ENCODE data around the gene CFTR.

The CFTR gene

DNA sequence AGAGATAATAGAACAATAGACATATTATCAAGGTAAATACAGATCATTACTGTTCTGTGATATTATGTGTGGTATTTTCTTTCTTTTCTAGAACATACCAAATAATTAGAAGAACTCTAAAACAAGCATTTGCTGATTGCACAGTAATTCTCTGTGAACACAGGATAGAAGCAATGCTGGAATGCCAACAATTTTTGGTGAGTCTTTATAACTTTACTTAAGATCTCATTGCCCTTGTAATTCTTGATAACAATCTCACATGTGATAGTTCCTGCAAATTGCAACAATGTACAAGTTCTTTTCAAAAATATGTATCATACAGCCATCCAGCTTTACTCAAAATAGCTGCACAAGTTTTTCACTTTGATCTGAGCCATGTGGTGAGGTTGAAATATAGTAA lies 185.5 kb downstream of the CFTR start:
- Histone ChIP-seq H3K4me1 (ENCODE audit: control insufficient read depth, insufficient read depth, low read length) (no peaks in the 10 kb centered on the region), H3K27ac (ENCODE audit: extremely low read depth, low read depth, low read length) (no peak overlapping the region), H3K4me3 (ENCODE audit: low read depth, low read length) (no peak overlapping the region), H3K36me3 (ENCODE audit: control insufficient read depth in 2 of 2, insufficient read depth in 1 of 2, low read length in 2 of 2) (no peaks in the 10 kb centered on the region), H3K9me3 (ENCODE audit: control insufficient read depth, insufficient read depth, low read depth, low read length) (no peaks in the 10 kb centered on the region)
- CTCF ChIA-PET, result interaction anchor here (1.2 kb wide), 1 partner anchor 9 kb away, joined by 4 read pairs; no protein-coding TSS in a partner anchor
- TF ChIP-seq MZF1 (tag by site-specific recombination; IDR thresholded peaks at IDR 0.05; ENCODE audit: borderline replicate concordance), result no peak
- TF ChIP-seq, protein P1, sequence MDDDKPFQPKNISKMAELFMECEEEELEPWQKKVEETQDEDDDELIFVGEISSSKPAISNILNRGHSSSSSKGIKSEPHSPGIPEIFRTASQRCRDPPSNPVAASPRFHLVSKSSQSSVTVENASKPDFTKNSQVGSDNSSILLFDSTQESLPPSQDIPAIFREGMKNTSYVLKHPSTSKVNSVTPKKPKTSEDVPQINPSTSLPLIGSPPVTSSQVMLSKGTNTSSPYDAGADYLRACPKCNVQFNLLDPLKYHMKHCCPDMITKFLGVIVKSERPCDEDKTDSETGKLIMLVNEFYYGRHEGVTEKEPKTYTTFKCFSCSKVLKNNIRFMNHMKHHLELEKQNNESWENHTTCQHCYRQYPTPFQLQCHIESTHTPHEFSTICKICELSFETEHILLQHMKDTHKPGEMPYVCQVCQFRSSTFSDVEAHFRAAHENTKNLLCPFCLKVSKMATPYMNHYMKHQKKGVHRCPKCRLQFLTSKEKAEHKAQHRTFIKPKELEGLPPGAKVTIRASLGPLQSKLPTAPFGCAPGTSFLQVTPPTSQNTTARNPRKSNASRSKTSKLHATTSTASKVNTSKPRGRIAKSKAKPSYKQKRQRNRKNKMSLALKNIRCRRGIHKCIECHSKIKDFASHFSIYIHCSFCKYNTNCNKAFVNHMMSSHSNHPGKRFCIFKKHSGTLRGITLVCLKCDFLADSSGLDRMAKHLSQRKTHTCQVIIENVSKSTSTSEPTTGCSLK (tag by site-specific recombination; IDR thresholded peaks at IDR 0.05), result no peak
- TF ChIP-seq BCL11A (tag by site-specific recombination; IDR thresholded peaks at IDR 0.05; ENCODE audit: low read depth), result no peak
- no peak for TF ChIP-seq ZNF701 (tag by site-specific recombination; IDR thresholded peaks at IDR 0.05)
- TF ChIP-seq ZNF324 (tag by site-specific recombination; IDR thresholded peaks at IDR 0.05), result no peak
- TF ChIP-seq, protein P2, sequence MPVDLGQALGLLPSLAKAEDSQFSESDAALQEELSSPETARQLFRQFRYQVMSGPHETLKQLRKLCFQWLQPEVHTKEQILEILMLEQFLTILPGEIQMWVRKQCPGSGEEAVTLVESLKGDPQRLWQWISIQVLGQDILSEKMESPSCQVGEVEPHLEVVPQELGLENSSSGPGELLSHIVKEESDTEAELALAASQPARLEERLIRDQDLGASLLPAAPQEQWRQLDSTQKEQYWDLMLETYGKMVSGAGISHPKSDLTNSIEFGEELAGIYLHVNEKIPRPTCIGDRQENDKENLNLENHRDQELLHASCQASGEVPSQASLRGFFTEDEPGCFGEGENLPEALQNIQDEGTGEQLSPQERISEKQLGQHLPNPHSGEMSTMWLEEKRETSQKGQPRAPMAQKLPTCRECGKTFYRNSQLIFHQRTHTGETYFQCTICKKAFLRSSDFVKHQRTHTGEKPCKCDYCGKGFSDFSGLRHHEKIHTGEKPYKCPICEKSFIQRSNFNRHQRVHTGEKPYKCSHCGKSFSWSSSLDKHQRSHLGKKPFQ (tag by site-specific recombination; IDR thresholded peaks at IDR 0.05), result no peak
- TF ChIP-seq ZNF2 (tag by site-specific recombination; IDR thresholded peaks at IDR 0.05), result no peak
- no peak for TF ChIP-seq KLF16 (tag by site-specific recombination; IDR thresholded peaks at IDR 0.05)
- TF ChIP-seq TRIM28 (IDR thresholded peaks at IDR 0.05; ENCODE audit: borderline replicate concordance, low read length), result no peak
- no peak for TF ChIP-seq FEZF1 (tag by site-specific recombination; IDR thresholded peaks at IDR 0.05)
- TF ChIP-seq ZNF248 (tag by site-specific recombination; IDR thresholded peaks at IDR 0.05), result no peak
- TF ChIP-seq, protein P3, sequence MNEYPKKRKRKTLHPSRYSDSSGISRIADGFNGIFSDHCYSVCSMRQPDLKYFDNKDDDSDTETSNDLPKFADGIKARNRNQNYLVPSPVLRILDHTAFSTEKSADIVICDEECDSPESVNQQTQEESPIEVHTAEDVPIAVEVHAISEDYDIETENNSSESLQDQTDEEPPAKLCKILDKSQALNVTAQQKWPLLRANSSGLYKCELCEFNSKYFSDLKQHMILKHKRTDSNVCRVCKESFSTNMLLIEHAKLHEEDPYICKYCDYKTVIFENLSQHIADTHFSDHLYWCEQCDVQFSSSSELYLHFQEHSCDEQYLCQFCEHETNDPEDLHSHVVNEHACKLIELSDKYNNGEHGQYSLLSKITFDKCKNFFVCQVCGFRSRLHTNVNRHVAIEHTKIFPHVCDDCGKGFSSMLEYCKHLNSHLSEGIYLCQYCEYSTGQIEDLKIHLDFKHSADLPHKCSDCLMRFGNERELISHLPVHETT (tag by site-specific recombination; IDR thresholded peaks at IDR 0.05), result no peak
- TF ChIP-seq KLF10 (tag by site-specific recombination; IDR thresholded peaks at IDR 0.05), result no peak
- TF ChIP-seq IKZF3 (tag by site-specific recombination; IDR thresholded peaks at IDR 0.05), result no peak
- no peak for TF ChIP-seq RBAK (tag by site-specific recombination; IDR thresholded peaks at IDR 0.05)
- no peak for TF ChIP-seq ZNF426 (tag by site-specific recombination; IDR thresholded peaks at IDR 0.05)
- TF ChIP-seq ZNF146 (tag by site-specific recombination; IDR thresholded peaks at IDR 0.05), result no peak
- no peak for TF ChIP-seq ZNF223 (tag by site-specific recombination; IDR thresholded peaks at IDR 0.05)
- POLR2A ChIA-PET, result no interaction called here

DNA sequence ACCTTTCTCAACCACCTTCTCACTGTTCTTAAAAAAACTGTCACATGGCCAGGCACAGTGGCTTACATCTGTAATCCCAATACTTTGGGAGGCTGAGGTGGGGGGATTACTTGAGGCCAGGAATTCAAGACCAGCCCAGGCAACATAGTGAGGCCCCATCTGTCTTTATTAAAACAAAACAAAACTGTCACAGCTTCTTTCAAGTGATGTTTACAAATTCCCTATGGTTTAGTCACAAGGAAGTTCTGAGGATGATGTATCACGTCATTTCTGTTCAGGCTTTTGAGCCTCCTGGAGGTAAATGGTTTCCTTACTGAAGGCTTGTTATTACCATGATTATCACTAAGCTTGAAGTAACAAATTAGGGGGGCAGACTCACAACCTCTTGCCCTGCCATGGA lies 186.2 kb downstream of the CFTR start:
- CTCF ChIA-PET, result interaction anchor here (0.6 to 1.1 kb wide), 3 partner anchors 55 to 280 kb away, joined by 3 to 4 read pairs (median 3); no protein-coding TSS in a partner anchor
- Histone ChIP-seq H3K36me3 (ENCODE audit: control insufficient read depth in 2 of 2, insufficient read depth in 1 of 2, low read length in 2 of 2) (no peaks in the 10 kb centered on the region), H3K9me3 (ENCODE audit: control insufficient read depth, insufficient read depth, low read depth, low read length) (no peaks in the 10 kb centered on the region), H3K4me1 (ENCODE audit: control insufficient read depth, insufficient read depth, low read length) (no peaks in the 10 kb centered on the region), H3K27ac (ENCODE audit: extremely low read depth, low read depth, low read length) (no peak overlapping the region), H3K4me3 (ENCODE audit: low read depth, low read length) (no peak overlapping the region)
- POLR2A ChIA-PET, result no interaction called here
- TF ChIP-seq, protein P4, sequence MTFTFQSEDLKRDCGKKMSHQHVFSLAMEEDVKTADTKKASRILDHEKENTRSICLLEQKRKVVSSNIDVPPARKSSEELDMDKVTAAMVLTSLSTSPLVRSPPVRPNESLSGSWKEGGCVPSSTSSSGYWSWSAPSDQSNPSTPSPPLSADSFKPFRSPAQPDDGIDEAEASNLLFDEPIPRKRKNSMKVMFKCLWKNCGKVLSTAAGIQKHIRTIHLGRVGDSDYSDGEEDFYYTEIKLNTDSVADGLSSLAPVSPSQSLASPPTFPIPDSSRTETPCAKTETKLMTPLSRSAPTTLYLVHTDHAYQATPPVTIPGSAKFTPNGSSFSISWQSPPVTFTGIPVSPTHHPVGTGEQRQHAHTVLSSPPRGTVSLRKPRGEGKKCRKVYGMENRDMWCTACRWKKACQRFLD (tag by site-specific recombination; IDR thresholded peaks at IDR 0.05), result no peak
- TF ChIP-seq ZNF48 (tag by site-specific recombination; IDR thresholded peaks at IDR 0.05) (no peak), ZNF830 (tag by site-specific recombination; IDR thresholded peaks at IDR 0.05; ENCODE audit: low read depth) (no peak), ZNF768 (tag by site-specific recombination; IDR thresholded peaks at IDR 0.05) (no peak), ZNF530 (tag by site-specific recombination; IDR thresholded peaks at IDR 0.05; ENCODE audit: low read depth) (no peak), YY2 (tag by site-specific recombination; IDR thresholded peaks at IDR 0.05) (no peak), KLF9 (tag by site-specific recombination; IDR thresholded peaks at IDR 0.05; ENCODE audit: low read depth) (no peak)
- TF ChIP-seq, protein P5, sequence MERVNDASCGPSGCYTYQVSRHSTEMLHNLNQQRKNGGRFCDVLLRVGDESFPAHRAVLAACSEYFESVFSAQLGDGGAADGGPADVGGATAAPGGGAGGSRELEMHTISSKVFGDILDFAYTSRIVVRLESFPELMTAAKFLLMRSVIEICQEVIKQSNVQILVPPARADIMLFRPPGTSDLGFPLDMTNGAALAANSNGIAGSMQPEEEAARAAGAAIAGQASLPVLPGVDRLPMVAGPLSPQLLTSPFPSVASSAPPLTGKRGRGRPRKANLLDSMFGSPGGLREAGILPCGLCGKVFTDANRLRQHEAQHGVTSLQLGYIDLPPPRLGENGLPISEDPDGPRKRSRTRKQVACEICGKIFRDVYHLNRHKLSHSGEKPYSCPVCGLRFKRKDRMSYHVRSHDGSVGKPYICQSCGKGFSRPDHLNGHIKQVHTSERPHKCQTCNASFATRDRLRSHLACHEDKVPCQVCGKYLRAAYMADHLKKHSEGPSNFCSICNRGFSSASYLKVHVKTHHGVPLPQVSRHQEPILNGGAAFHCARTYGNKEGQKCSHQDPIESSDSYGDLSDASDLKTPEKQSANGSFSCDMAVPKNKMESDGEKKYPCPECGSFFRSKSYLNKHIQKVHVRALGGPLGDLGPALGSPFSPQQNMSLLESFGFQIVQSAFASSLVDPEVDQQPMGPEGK (tag by site-specific recombination; IDR thresholded peaks at IDR 0.05), result no peak
- TF ChIP-seq, protein P6, sequence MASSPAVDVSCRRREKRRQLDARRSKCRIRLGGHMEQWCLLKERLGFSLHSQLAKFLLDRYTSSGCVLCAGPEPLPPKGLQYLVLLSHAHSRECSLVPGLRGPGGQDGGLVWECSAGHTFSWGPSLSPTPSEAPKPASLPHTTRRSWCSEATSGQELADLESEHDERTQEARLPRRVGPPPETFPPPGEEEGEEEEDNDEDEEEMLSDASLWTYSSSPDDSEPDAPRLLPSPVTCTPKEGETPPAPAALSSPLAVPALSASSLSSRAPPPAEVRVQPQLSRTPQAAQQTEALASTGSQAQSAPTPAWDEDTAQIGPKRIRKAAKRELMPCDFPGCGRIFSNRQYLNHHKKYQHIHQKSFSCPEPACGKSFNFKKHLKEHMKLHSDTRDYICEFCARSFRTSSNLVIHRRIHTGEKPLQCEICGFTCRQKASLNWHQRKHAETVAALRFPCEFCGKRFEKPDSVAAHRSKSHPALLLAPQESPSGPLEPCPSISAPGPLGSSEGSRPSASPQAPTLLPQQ (tag by site-specific recombination; IDR thresholded peaks at IDR 0.05), result no peak
